Bronchial epithelial cell (primary cell): ENCODE results near the gene DYNLL1. TPM values are rescaled to one million over a fixed set of nuclear protein-coding genes. Genes with fewer than 3 reads are reported as not detected.

Experiments
- DNase-seq: peaks from one replicate; pipeline ENCODE4 v3.0.0-alpha.2; 2010; ENCODE audit warnings: low read depth
- FAIRE-seq: peaks from 2 replicates; lab custom pipeline; 2011; peaks lifted over from hg19 to GRCh38; lab: Jason Lieb, UNC
- H3K27me3 ChIP-seq: 2 replicates; pipeline ENCODE4 v1.5.1; 2011; ENCODE audit warnings: low read length; ENCODE audit not compliant: control insufficient read depth, insufficient read depth
- H3K36me3 ChIP-seq: 2 replicates; pipeline ENCODE4 v1.5.1; 2011; ENCODE audit warnings: low read length; ENCODE audit not compliant: control insufficient read depth, insufficient read depth
- H3K4me3 ChIP-seq: 2 replicates; pipeline ENCODE4 v1.5.1; 2011; ENCODE audit warnings: mild to moderate bottlenecking, low read depth, low read length, control low read depth
- CTCF ChIP-seq: IDR thresholded peaks from 2 replicates; pipeline ENCODE4 v1.5.1; 2011; ENCODE audit warnings: mild to moderate bottlenecking, moderate library complexity, low read length, control low read depth, inconsistent platforms; ENCODE audit not compliant: insufficient read depth, severe bottlenecking
- total RNA-seq: library from RNA; depleted of rRNA; stranded (reverse); fragments of >200 nt; gene quantifications from 2 replicates; pipeline ENCODE4 v1.2.1, GENCODE V29; 2014

The DYNLL1 gene
- total RNA-seq, 1 donor from 2014 or later: 268 TPM

GRCh38 chr12:120466560-120467315 is 29.2 kb upstream of the DYNLL1 start:
- Histone ChIP-seq H3K4me3 (no peak overlapping the region), H3K27me3 (no peaks in the 10 kb centered on the region), H3K36me3 (peaks cover 23% of the 10 kb centered on the region)
- peak; percentile 70 for TF ChIP-seq CTCF
- DNase-seq (peak; percentile 37), FAIRE-seq (no peak)

- TF ChIP-seq CTCF: no peak
- Histone ChIP-seq H3K4me3 (no peak overlapping the region), H3K36me3 (peaks cover 23% of the 10 kb centered on the region)
Measured at GRCh38 chr12:120467439-120467838, 28.5 kb upstream of the DYNLL1 start.

GRCh38 chr12:120468325-120468820 is 27.5 kb upstream of the DYNLL1 start:
- TF ChIP-seq CTCF: no peak
- DNase-seq (no peak), FAIRE-seq (no peak)
- no peaks in the 10 kb centered on the region for H3K27me3 ChIP-seq
- peaks cover 19% of the 10 kb centered on the region for H3K36me3 ChIP-seq
- peak overlapping the region; percentile 92 for H3K4me3 ChIP-seq

More at GRCh38 chr12:120467439-120467838, 28.5 kb upstream of the DYNLL1 start:
- no peaks in the 10 kb centered on the region for H3K27me3 ChIP-seq
- no peak for FAIRE-seq
- DNase-seq: no peak

- Histone ChIP-seq H3K27me3 (no peaks in the 10 kb centered on the region), H3K36me3 (peaks cover 13% of the 10 kb centered on the region), H3K4me3 (peak overlapping the region; percentile 92)
- no peak for TF ChIP-seq CTCF
- DNase-seq (no peak), FAIRE-seq (no peak)
Measured at GRCh38 chr12:120468821-120469449, 27.0 kb upstream of the DYNLL1 start.

GRCh38 chr12:120469450-120470149 is 26.3 kb upstream of the DYNLL1 start, which contains the start of gene SRSF9:
Gene SRSF9 (minus strand): TSS chr12:120469748. CDS start chr12:120469609, 139 bp downstream.
- FAIRE-seq (no peak), DNase-seq (peak; percentile 88)
- Histone ChIP-seq H3K36me3 (peaks cover 10% of the 10 kb centered on the region), H3K27me3 (no peaks in the 10 kb centered on the region), H3K4me3 (peak within 1 kb of the TSS; percentile 92)
- peak; percentile 100 for TF ChIP-seq CTCF
